AG04450 (cell line): ENCODE measurements around the gene OR2M4. TPM values are rescaled to one million over a fixed set of nuclear protein-coding genes. Genes with fewer than 3 reads are reported as not detected.
"Not testable (repeated sequence)": the region's sequence is repeated elsewhere in the genome, so short reads cannot be mapped to it uniquely, and the experiment has no call there.

ENCODE experiments used
- CTCF ChIA-PET: fragments of 300-600, 350-600 bp; formaldehyde crosslinking; extraction: SDS; loops from one replicate; lab custom pipeline; 2022; ENCODE audit warnings: antibody characterized with exemption, inconsistent platforms; lab: Charles Lee
- POLR2A ChIA-PET: fragments of 350-600 bp; formaldehyde crosslinking; extraction: SDS; loops from one replicate; lab custom pipeline; 2021; ENCODE audit warnings: antibody characterized with exemption, inconsistent platforms; lab: Yijun Ruan, JAX
- DNase-seq: peaks from one replicate; pipeline ENCODE4 v3.0.0-alpha.2; 2011; ENCODE audit warnings: low read depth, low spot score
- H3K27ac ChIP-seq: one replicate; pipeline ENCODE4 v1.5.1; 2012; ENCODE audit warnings: low read depth, low read length, control low read depth
- H3K27me3 ChIP-seq: one replicate; pipeline ENCODE4 v1.6.0; 2012; ENCODE audit warnings: low read length; ENCODE audit not compliant: control insufficient read depth, insufficient read depth
- H3K4me3 ChIP-seq: 2 replicates; pipeline ENCODE4 v1.5.1; 2011; ENCODE audit warnings: mild to moderate bottlenecking, low read depth, low read length, control low read depth
- H3K9me3 ChIP-seq: 2 replicates; pipeline ENCODE4 v1.5.1; 2012; ENCODE audit warnings: low read length; ENCODE audit not compliant: control insufficient read depth, insufficient read depth
- polyA plus RNA-seq: library from polyadenylated mRNA; depleted of rRNA; stranded (reverse); fragments of >200 nt; gene quantifications from 2 replicates; pipeline ENCODE4 v1.2.3, GENCODE V29; 2011; rRNA removed
- TF ChIP-seq, protein P1 (sequence below): IDR thresholded peaks from 2 replicates; pipeline ENCODE4 v1.5.1; 2011; ENCODE audit warnings: low read depth, low read length, control low read depth, inconsistent platforms

The OR2M4 gene
- polyA plus RNA-seq, 1 experiment = not detected

DNA sequence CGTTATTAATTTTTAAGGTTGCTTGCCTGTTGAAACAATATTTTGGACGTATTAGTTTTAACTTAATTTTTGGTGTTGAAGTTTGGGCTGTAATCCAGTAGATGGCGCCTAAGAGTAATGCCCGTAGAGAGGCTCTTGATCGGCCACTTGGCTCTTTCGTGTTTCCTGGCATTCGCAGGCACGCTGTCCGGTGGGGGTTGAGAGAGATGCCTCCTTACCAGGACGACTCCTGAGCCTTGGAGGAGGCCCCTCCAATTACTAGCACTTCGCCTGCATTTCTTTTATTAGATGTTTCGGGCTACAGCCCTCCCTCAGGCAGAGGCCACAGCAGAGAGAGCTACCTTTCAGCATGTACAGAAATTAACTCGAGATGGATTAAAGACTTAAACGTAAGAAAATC, 12.0 kb downstream of the OR2M4 start:
- peaks cover 11% of the 10 kb centered on the region for H3K9me3 ChIP-seq
- POLR2A ChIA-PET = no interaction called here
- TF ChIP-seq, protein P1, sequence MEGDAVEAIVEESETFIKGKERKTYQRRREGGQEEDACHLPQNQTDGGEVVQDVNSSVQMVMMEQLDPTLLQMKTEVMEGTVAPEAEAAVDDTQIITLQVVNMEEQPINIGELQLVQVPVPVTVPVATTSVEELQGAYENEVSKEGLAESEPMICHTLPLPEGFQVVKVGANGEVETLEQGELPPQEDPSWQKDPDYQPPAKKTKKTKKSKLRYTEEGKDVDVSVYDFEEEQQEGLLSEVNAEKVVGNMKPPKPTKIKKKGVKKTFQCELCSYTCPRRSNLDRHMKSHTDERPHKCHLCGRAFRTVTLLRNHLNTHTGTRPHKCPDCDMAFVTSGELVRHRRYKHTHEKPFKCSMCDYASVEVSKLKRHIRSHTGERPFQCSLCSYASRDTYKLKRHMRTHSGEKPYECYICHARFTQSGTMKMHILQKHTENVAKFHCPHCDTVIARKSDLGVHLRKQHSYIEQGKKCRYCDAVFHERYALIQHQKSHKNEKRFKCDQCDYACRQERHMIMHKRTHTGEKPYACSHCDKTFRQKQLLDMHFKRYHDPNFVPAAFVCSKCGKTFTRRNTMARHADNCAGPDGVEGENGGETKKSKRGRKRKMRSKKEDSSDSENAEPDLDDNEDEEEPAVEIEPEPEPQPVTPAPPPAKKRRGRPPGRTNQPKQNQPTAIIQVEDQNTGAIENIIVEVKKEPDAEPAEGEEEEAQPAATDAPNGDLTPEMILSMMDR = peak; percentile 48
- H3K4me3 ChIP-seq = no peak overlapping the region
- no peak overlapping the region for H3K27ac ChIP-seq
- no peaks in the 10 kb centered on the region for H3K27me3 ChIP-seq
- CTCF ChIA-PET = interaction anchor here (0.7 to 1.5 kb wide), 3 partner anchors 9 to 28 kb away, joined by 3 to 4 read pairs (median 3); no protein-coding TSS in a partner anchor
- no peak for DNase-seq

GRCh38 chr1:248259309-248259708, 28.1 kb downstream of the OR2M4 start:
- H3K4me3 ChIP-seq, H3K27ac ChIP-seq, CTCF ChIA-PET, DNase-seq, POLR2A ChIA-PET, H3K9me3 ChIP-seq, H3K27me3 ChIP-seq: not testable (repeated sequence)

DNA sequence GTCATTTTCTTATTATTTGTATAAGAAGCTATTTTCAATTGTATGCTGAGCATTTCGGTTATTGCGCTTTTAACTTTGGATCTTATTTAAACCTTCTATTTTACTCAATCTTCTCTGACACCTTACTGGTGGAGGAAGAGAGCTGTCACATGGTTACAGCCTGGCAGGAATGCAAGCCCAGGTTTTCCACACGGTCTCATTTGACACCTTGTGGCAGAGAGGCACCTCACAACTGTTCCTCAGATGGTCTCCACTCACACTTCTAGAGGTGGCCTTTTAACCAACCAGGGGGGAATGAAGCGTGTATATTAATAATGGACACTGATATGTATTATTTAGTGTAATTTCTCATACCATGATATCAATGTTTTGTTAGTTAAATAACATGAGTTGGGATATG, 37.0 kb downstream of the OR2M4 start:
- Histone ChIP-seq H3K4me3 (no peak overlapping the region), H3K27ac (no peak overlapping the region), H3K27me3 (no peaks in the 10 kb centered on the region), H3K9me3 (no peaks in the 10 kb centered on the region; the same call in 1 of the 2 replicates)
- TF ChIP-seq, protein P1 = no peak
- DNase-seq = no peak
- POLR2A ChIA-PET = no interaction called here
- CTCF ChIA-PET = no interaction called here

DNA sequence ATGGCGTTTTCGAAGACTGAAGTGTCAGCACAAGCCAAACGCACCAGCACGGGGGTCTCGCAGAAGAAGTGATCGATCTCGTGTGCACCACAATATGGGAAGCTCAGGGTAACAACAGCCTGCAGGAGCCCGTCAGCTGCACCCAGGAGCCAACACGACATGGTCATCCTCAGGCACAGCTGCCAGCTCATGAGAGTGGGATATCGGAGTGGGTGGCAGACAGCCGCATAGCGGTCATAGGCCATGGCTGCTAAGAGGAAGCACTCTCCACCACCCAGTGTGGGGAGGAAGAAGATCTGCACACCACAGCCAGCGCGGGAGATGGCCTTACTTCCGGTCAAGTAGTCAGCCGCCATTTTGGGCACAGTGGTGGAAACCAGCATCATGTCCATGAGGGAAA, 42.0 kb downstream of the OR2M4 start:
- H3K27me3 ChIP-seq, CTCF ChIA-PET, H3K4me3 ChIP-seq, DNase-seq, H3K27ac ChIP-seq, POLR2A ChIA-PET, H3K9me3 ChIP-seq: not testable (repeated sequence)

- Histone ChIP-seq H3K4me3 (no peak within 1 kb of the TSS), H3K27me3 (no peaks in the 10 kb centered on the region), H3K9me3 (peaks cover 3% of the 10 kb centered on the region), H3K27ac (no peak within 1 kb of the TSS)
- TF ChIP-seq, protein P1 = no peak
- DNase-seq = no peak
- CTCF ChIA-PET = no interaction called here
- POLR2A ChIA-PET = no interaction called here
Measured at GRCh38 chr1:248277876-248278275, 46.7 kb downstream of the OR2M4 start, which contains the start of gene OR2T33. Gene OR2T33 (minus strand): TSS chr1:248277976. CDS start chr1:248273814, 4,162 bp downstream.

DNA sequence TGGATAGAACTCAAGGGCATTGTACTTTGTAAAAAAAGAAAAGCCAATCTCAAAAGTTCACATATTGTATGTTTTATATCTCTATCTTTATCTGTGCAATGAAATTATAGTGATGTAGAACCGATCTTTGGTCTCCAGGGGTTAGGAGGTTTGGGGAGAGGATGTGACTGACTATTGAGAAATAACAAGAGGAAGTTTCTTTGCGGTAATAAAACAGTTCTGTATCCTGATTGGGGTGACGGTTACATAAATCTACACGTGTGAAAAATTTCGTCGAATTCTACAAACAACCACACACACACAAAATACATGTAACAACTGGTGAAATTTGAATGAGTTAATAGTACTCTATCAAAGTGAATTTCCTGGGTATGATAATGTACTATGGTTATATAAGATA, 57.2 kb downstream of the OR2M4 start:
- TF ChIP-seq, protein P1 = no peak
- Histone ChIP-seq H3K4me3 (no peak overlapping the region), H3K27ac (no peak overlapping the region), H3K27me3 (no peaks in the 10 kb centered on the region), H3K9me3 (0 out of 2 replicates have a peak, but pooled peaks cover 2% of the 10 kb centered on the region)
- ChIA-PET CTCF (no interaction called here), POLR2A (no interaction called here)
- DNase-seq = no peak

Other genes starting within 250 kb of the OR2M4 start
- not detected in 2 replicates for gene OR2L5, start 217.8 kb upstream of the OR2M4 start, polyA plus RNA-seq
- not detected in 2 replicates for gene OR2L2, start 201.3 kb upstream of the OR2M4 start, polyA plus RNA-seq
- not detected in 2 replicates for gene OR2L3, start 184.6 kb upstream of the OR2M4 start, polyA plus RNA-seq
- not detected in 2 replicates for gene OR2L13, start 136.2 kb upstream of the OR2M4 start, polyA plus RNA-seq
- not detected in 2 replicates for gene OR2M5, start 86.3 kb upstream of the OR2M4 start, polyA plus RNA-seq
- gene OR2M2, start 56.6 kb upstream of the OR2M4 start, polyA plus RNA-seq = not detected in 2 replicates
- gene OR2M3, start 34.2 kb upstream of the OR2M4 start, polyA plus RNA-seq = not detected in 2 replicates
- not detected in 2 replicates for gene OR2T33, start 46.6 kb downstream of the OR2M4 start, polyA plus RNA-seq
- gene OR2T12, start 72.0 kb downstream of the OR2M4 start, polyA plus RNA-seq = not detected in 2 replicates
- not detected in 2 replicates for gene OR2M7, start 93.2 kb downstream of the OR2M4 start, polyA plus RNA-seq
- gene OR14C36, start 117.4 kb downstream of the OR2M4 start, polyA plus RNA-seq = not detected in 2 replicates
- gene OR2T4, start 130.2 kb downstream of the OR2M4 start, polyA plus RNA-seq = not detected in 2 replicates
- not detected in 2 replicates for gene OR2T6, start 144.3 kb downstream of the OR2M4 start, polyA plus RNA-seq
- gene OR2T1, start 171.6 kb downstream of the OR2M4 start, polyA plus RNA-seq = not detected in 2 replicates
- gene OR2T2, start 214.2 kb downstream of the OR2M4 start, polyA plus RNA-seq = not detected in 2 replicates
- gene OR2T3, start 241.9 kb downstream of the OR2M4 start, polyA plus RNA-seq = not detected in 2 replicates